ENCODE data around the gene TEKTIP1. TPM values are rescaled to one million over a fixed set of nuclear protein-coding genes. Genes with fewer than 3 reads are reported as not detected.

The TEKTIP1 gene
- total and polyA plus RNA-seq, 9 of the 15 experiments (the other 6 are each of a cell fraction or from before 2014, with no cell fraction given) = 0.66 TPM; not detected in 8

DNA sequence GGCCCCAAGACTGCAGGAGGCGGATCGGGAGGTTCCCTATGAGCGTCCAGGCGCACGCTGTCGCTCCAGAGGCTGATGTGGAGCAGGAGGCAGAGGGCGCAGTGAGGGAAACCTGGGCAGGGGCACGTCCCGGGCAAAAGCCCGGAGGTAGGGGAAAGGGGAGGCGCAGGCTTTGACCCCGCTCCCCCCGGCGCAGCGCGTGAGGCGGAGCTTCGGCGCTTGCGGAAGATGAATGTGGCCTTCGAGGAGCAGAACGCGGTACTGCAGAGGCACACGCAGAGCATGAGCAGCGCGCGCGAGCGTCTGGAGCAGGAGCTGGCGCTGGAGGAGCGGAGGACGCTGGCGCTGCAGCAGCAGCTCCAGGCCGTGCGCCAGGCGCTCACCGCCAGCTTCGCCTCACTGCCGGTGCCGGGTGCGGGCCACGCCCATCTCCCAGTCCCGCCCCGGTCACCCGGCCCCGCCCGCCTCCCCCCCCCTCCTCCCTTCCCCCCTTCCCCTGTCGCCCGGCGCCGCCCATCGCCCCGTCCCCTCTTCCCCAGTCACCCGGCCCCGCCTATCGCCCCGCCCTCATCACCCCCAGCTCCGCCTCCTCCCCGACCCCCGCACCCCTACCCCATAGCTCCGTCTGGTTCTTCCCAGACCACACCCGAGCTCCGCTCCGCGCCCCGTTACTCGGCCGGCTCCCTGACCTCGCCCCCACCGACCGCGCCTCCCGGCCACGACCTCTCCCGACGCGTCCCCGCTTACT lies 37.9 kb downstream of the TEKTIP1 start (continued):
- TF ChIP-seq TSHZ1 (CRISPR knock-in tag; IDR thresholded peaks at IDR 0.05) (no peak), ZBTB8A (IDR thresholded peaks at IDR 0.05; ENCODE audit: partially characterized antibody) (no peak), ZNF3 (CRISPR knock-in tag; IDR thresholded peaks at IDR 0.05) (no peak), ZNF354B (CRISPR knock-in tag; IDR thresholded peaks at IDR 0.05) (no peak), JUNB (CRISPR knock-in tag; conservative IDR thresholded peaks at IDR 0.05) (no peak), ZNF551 (CRISPR knock-in tag; IDR thresholded peaks at IDR 0.05) (no peak), PCBP2 (IDR thresholded peaks at IDR 0.05; ENCODE audit: low read depth, low read length, poor library complexity, severe bottlenecking) (peak; percentile 44), ZKSCAN8 (CRISPR knock-in tag; IDR thresholded peaks at IDR 0.05) (no peak), MCM7 (IDR thresholded peaks at IDR 0.05) (no peak), XRCC5 (IDR thresholded peaks at IDR 0.05; ENCODE audit: low read depth, low read length) (no peak), FOSL1 (tag; conservative IDR thresholded peaks at IDR 0.05) (no peak), ZNF592 (IDR thresholded peaks at IDR 0.05) (no peak), ZNF695 (CRISPR knock-in tag; IDR thresholded peaks at IDR 0.05) (no peak), PURB (CRISPR knock-in tag; IDR thresholded peaks at IDR 0.05; ENCODE audit: low read depth) (no peak), ZEB2 (IDR thresholded peaks at IDR 0.05) (no peak)
- TF ChIP-seq, protein P1, sequence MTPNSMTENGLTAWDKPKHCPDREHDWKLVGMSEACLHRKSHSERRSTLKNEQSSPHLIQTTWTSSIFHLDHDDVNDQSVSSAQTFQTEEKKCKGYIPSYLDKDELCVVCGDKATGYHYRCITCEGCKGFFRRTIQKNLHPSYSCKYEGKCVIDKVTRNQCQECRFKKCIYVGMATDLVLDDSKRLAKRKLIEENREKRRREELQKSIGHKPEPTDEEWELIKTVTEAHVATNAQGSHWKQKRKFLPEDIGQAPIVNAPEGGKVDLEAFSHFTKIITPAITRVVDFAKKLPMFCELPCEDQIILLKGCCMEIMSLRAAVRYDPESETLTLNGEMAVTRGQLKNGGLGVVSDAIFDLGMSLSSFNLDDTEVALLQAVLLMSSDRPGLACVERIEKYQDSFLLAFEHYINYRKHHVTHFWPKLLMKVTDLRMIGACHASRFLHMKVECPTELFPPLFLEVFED (CRISPR knock-in tag; conservative IDR thresholded peaks at IDR 0.05) = 0 out of 2 replicates have a peak, but pooled peaks have one; percentile 25
- TF ChIP-seq, protein P2, sequence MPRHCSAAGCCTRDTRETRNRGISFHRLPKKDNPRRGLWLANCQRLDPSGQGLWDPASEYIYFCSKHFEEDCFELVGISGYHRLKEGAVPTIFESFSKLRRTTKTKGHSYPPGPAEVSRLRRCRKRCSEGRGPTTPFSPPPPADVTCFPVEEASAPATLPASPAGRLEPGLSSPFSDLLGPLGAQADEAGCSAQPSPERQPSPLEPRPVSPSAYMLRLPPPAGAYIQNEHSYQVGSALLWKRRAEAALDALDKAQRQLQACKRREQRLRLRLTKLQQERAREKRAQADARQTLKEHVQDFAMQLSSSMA (CRISPR knock-in tag; IDR thresholded peaks at IDR 0.05) = no peak

Measured in K562 (cell line).